HG03066 (cell line): ENCODE data around the gene ZNF667.
A peak's percentile ranks its signal among the peaks of the same experiment; 100 is the strongest.

Source experiments
- ATAC-seq: cut with Tn5 transposase; IDR thresholded peaks from one replicate; pipeline ENCODE4 v1.9.1; 2021; ENCODE audit warnings: low read depth; ENCODE audit not compliant: unreplicated experiment

The ZNF667 gene

DNA sequence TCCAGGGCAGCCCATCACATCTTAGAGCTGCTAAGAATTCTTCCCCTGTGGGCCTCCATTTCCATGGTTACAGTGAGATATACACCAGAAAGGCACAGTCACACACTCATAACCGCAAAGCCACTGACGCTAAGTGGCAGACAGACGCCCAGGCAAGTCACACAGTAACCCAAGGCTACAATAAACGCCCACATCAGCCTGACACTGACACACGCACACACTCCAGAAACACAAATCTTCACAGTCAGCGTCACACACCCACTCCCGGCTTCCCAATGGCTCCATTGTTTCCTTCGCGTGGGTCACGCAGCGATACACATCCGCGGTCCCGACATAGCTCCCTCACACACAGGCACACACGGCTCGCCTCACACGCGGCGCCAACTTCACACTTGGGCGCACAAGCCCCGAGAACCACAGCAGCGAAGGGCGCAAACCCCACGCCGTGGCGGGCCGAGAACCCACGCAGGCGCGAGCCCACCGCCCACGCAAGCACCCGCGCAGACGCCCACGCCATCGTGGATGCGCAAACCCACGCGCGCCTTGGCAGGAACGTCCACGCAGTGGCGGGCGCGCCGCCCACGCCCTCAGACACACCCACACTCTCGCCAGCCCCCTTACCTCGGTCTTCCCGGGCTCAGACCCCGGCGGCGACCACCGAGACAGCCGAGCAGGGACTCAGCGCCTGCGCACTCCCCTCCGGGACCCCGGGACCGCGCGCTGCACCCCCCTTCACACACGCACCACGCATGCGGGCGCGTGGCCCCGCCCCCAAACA is at the start of gene ZNF667:
Gene ZNF667 (minus strand): TSS at position 695 of the 778 bp plus-strand sequence. CDS start 14,975 bp downstream, outside the sequence.
- no peak for ATAC-seq

DNA sequence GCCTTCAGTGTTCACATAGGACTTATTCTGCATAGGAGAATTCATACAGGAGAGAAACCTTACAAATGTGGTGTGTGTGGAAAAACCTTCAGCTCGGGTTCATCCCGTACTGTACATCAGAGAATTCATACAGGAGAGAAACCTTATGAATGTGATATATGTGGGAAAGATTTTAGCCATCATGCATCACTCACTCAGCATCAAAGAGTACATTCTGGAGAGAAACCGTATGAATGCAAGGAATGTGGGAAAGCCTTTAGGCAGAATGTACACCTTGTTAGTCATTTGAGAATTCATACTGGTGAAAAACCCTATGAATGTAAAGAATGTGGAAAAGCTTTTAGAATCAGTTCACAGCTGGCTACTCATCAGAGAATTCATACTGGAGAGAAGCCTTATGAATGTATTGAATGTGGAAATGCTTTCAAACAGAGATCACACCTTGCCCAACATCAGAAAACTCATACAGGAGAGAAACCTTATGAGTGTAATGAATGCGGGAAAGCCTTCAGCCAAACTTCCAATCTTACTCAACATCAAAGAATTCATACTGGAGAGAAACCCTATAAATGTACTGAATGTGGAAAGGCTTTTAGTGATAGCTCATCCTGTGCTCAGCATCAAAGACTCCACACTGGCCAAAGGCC is 48.2 kb upstream of the ZNF667 start:
- no peak for ATAC-seq

DNA sequence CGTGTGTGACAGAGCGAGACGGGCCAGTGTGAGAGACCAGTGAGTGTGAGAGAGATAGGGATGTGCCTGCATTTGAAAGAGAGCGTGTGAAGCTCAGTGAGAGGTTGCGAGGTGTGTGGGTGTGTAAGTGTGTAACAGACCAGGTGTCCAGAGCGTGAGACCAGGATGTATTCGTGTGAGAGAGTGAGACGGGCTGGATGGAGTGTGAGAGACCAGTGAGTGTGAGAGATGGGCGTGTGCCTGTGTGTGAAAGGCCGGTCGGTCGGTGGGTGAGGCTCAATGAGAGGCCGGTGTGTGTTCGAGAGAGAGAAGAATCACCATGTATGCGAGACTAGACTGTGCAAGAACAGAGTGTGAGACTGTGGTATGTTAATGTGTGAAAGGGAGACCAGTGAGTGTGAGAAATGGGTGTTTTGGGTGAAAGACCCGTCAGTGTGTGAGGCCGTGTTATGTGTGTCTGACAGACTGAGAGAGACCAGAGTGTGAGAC is 31.2 kb upstream of the ZNF667 start:
- ATAC-seq = no peak

DNA sequence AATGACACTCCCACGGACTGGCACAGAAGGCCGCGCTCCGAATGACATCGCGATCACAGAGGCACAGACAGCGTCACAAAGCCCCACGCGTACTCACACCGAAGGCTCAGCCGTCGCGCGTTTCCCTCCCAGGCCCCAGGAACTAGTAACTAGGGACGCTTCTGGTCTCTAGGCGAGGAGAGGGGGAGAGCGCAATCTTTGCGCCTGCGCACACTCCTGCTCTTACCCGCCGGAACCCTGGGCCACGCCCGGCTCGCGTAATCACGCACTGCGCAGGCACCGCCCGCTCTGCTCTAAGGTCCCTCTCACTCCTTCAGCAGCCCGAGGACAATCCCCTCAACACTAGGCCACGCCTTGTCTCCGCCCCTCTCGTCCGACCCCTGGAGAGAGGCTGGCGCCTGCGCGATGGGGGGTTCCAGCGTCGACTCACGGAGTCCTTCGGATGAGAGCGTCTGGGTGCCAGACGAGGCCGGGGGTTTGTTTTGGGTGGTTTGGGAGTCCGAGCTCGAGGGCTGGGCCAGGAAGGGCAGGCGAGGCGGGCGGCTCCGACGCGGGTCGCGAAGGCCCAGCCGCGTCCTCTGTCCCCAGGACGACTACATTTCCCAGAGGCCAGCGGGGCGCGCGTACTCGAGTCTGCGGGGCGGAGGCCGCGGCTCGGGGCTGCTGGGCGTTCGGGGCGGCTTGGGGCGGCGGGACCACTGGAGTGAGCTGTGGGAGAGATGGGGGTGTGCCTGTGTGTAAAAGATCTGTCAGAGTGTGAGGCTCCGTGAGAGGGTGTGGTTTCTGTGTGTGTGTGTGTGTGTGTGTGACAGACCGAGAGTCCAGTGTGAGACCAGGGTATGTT is 30.5 kb upstream of the ZNF667 start, which contains the start of gene ZNF471:
Gene ZNF471 (plus strand): TSS at position 410 of the 844 bp plus-strand sequence. CDS start 3,717 bp downstream, outside the sequence.
- ATAC-seq = no peak

DNA sequence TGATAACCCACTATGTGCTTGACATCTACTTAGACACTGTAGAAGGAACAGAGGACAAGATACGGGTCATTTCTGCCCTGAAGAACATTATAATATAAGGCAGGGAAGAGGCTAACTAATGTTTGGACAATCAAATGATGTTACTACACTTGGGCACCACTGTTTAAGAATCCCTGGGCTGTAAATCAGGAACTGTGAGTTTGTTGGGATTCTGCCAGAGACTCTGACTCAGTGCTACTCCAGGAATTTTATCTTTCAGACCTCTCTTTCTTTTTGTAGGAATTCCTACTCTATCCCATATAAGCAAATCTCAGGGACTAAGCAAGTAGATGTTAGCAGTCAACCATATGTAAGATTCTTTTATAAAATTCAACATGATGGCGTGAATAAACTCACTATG is 27.4 kb upstream of the ZNF667 start:
- ATAC-seq = no peak

DNA sequence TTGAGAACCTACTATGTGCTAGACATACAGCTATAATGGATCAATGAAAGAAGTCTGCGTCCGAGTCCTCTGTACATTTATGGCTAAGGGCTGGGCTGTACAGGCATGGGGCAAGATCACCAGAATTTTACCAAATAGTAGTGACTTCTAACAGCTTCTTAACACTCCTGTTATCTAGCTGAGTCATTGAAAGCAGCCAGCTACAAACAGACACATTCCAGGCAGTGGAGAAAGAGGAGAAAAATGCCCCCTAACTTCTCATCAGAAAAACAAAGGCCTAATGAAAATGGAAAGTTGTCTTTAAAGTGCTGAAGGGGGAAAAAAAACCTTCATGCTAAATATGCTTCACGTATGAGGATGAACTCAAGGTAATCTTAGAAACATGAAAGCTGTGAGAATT is 14.3 kb upstream of the ZNF667 start:
- no peak for ATAC-seq

DNA sequence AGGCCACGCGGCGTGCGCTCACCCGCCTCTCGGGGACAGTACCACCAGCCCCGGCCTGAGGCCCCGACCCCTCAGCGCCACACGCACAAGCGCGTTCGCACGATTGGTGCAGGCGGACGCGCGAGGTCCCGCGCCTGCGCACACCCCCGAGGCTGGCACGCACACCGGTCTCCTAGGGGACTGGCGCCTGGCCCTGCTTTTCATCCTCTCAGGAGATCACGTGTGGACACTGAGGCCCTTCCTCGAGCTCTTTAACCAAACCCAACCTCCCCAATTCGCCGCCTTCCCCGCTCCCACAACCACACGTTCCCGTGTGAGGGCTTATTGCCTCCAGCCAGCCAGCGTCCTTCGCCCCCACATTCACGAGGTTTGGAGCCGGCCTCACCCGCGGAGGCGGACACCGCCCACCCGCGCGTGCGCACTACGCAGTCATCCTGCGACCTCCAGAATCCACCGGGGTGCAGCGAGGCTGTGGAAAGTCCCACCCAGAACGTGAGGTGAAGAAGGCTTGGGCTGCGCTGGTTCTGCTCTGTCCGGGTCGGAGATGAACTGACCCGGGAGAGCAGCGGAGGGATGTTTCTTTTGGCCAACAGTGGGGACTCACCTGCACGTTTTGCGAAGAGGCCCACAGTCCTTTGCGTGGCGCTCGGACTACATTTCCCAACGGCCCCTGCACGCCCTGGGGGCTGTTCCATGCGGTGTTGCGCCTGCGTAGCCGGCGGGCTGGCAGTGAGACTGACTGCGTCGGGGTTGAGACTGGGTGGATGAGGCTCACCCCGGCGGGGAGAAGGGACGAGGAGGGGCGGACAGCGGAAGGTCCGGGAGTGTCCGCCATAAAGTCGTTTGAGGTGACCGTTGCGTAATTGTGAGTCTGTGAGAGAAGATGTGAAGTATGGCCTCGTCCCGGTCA is 539 bp upstream of the ZNF667 start:
- no peak for ATAC-seq

DNA sequence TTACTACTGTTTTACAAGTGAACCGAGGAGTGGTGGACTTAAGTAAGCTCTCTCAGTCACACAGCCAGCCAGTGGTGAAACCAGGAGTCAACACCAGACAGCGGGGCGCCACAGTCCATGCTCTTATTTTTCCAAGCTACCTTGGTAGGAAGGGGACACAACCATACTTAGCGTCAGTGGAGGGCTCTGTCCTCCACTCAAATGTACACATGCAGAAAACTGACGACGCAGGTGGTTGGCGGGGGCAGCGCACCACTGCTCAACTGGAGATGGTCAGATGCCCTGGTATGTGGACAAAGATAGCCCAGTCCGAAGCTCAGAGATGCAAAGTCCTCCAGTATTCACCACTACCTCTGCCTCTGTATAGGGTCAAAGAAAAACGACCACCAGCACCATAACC is 1.1 kb downstream of the ZNF667 start:
- ATAC-seq = no peak

DNA sequence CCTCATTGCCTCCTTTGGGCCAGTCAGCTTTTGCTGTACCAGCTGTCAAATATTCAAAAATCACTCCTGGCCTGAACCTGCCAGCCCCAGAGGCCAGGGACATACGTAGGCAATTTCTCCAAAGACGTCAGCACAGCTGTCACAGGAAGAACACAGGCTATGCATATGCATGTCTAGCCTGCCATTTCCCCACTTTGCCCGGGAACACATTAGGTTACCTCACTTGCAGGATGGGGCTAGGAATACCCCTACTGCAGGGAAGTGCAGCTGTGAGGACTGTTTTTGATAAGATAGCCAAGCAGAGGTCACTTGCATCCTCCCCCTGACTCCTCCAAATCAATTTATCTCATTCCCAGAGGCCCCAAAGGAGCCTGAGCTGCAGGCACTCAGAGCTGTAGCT is 2.8 kb downstream of the ZNF667 start:
- ATAC-seq = no peak

DNA sequence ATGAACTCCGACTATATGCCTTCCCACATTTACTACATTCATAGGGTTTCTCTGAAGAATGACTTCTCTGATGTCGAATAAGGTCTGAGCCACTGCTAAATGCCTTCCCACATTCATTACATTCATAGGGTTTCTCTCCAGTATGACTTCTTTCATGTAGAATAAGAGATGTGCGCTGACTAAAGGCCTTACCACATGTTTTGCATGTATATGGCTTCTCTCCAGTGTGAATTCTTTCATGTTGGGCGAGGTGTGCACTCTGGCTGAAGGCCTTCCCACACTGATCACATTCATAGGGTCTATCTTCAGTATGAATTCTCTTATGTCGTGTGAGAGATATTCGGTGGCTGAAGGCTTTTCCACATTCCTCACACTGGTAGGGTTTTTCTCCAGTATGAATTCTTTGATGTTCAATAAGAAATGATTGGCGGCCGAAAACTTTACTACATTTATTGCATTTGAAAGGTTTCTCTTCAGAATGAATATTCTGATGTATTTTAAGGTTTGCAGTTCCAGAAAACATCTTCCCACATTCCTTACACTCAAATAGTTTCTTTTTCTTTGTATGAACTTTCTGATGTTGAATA is 35.8 kb downstream of the ZNF667 start:
- no peak for ATAC-seq

DNA sequence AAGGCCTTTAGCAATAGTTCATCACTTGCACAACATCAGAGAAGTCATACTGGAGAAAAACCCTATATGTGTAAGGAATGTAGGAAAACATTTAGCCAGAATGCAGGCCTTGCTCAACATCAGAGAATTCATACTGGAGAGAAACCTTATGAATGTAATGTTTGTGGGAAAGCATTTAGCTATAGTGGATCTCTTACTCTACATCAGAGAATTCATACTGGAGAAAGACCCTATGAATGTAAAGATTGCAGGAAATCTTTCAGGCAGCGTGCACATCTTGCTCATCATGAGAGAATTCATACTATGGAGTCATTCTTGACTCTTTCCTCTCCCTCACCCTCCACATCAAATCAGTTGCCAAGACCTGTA is 53.2 kb downstream of the ZNF667 start:
- ATAC-seq = no peak

DNA sequence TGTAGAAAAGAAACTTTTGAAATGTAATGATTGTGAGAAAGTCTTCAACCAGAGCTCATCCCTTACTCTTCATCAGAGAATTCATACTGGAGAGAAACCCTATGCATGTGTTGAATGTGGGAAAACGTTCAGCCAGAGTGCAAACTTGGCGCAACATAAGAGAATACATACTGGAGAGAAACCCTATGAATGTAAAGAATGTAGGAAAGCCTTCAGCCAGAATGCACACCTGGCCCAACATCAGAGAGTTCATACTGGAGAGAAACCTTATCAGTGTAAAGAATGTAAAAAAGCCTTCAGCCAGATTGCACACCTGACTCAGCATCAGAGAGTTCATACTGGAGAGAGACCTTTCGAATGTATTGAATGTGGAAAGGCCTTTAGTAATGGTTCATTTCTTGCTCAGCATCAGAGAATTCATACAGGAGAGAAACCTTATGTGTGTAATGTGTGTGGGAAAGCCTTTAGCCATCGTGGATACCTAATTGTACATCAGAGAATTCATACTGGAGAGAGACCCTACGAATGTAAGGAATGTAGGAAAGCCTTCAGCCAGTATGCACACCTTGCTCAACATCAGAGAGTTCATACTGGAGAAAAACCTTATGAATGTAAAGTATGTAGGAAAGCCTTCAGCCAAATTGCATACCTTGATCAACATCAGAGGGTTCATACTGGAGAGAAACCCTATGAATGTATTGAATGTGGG is 53.7 kb downstream of the ZNF667 start:
- no peak for ATAC-seq

DNA sequence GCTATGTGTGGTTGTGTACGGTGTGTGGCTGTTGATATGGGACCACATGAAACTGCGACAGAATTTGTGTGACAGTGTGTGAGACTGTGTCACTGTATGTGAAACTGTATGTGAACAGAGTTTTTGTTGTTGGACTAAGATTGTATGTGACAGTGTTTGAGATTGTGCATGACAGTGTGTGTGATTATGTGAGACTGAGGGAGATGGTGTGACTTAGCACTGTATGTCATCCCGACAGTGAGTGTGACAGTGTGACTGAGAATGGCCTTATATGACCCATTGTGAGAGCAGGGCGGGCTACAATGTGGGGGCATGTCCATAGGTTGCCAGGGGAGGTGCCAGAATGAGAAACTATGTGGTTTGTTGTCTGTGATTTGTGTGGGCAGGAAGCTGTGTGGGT is 72.1 kb downstream of the ZNF667 start:
- ATAC-seq = no peak

DNA sequence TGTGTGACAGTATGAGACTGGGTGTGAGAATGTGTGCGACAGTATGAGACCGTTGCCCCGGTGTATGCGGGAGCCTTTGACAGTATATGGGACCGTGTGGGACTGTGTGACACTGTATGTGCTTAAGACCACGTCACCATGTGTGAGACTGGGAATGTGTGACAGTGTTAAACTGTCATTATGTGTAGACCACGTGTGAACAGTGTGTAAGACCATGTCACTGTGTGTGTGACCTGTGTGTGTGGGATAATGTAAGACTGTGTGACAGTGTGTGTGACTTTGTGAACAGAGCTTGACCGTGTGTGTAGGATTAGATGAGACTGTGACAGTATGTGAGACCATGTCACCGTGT is 72.5 kb downstream of the ZNF667 start:
- no peak for ATAC-seq

DNA sequence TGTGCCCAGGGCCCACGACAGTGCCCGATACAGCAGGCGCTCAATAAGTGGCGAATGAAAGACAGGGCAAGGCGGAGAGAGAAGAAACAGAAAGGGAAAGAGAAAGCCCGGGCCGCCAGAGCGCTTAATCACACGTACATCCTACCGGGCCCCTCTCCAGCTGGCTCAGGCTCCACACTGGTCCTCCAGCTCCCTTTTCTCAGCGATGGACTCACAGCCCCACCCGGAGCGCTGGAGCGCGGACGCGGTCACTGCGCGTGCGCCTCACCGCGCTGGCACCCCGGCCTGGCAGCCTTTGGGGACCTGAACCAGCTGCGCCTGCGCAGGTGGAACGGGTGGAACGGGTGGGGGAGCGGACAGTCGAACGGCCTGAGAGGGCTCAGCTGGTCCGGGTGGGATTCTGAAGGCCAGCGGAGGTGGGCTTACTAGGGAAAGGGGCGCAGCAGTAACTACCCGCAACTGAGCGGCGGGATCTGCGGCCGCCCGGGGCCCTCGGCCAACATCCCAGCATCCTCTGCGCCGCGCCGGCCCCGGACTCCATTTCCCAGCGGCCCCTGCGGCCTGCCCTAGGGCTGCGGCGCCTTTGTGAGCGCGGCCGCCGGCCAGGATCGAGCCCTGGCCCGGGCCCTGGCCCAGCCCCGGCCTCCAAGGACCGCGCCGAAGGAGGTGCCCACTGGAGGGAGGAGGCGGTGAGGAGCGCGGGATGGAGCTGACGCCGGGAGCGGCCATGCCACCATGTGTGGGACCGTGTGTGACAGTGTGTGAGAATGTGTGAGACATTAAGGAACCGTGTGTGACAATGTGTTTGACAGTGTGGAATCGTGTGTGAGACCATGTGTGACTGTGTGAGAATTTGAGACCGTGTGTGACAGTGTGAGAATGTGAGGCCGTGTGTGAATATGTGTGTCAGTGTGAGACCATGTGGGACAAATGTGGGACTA is 73.1 kb downstream of the ZNF667 start, which contains the start of gene ZNF583:
Gene ZNF583 (plus strand): TSS at position 569 of the 941 bp plus-strand sequence. CDS start 2,783 bp downstream, outside the sequence.
- ATAC-seq = peak; percentile 75

DNA sequence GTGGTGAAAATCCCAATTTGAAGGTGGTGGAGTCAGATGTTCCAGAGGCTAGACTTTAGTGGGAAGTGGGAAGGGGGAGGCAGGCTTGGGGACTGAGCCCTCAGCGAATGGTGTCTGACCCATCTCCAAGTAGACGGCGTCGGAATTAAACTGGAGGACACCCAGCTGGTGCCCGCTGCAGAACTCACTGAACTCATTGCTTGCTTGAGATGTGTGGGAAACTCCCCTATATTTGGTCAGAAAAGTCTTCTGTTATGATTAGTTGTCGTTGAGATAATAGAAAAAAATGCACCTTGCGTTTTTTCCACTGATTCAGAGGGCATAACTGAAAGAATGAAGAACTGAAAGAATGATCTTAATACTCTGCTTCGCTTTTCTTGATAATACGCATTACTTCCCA is 73.9 kb downstream of the ZNF667 start:
- ATAC-seq = no peak

DNA sequence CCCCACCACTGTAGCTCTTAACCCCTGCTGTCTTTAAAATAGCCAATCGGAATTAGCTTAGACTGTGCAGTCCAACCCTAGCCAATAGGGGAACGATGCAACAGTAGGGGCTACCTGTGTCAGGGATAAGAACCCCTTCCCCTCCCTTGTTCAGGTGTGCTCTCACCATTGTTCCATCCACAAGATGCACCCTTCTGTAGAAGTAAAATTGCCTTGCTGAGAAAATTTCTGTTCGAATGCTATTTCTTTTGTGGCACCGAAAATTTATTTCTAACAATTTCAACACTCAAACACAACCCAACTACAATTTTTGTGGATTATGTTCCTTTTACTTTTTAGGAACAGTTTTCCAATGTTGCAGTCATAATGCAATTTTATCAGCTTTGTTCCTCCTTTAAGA is 76.7 kb downstream of the ZNF667 start:
- ATAC-seq = no peak

DNA sequence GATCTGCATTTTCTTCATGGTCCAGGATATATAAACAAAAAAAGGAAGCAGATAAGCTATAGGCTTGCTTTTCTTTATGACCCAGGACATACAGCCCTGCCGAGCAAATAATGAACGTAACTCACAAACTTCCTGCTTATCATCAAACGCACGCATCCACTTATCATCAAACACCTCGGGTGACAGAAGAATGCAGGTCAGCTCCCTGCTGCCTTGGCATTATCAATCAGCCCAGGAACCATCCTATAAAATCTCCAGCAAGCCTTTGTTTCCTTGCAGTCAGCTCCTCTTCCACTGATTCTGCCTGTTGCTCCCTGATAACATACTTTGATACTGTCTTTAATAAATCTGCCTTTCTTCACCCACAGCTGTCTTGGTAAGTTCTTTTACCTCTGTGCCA is 78.3 kb downstream of the ZNF667 start:
- ATAC-seq = no peak
